ENCODE data around the gene FCGBP.
"Not testable (repeated sequence)": the region's sequence is repeated elsewhere in the genome, so short reads cannot be mapped to it uniquely, and the experiment has no call there.

DNA sequence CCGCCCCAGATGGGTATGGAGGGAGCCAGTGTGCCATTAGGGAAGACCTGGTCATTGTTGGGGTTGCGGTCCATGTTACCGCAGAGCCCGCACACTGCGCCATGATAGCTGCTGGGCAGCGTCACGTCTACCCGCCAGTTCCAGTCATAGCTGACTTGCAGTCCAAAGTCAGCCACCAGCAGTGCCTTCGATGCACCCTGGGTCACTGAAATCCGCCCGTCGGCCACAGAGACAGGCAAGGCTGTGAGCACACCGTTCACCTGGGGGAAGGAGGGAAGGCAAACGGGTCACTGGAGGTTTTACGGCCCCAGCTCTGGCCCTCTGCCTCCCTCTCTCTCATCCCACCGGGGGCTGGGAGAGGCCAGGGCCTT lies 40.2 kb downstream of the FCGBP start:
- TF ChIP-seq, protein P1, sequence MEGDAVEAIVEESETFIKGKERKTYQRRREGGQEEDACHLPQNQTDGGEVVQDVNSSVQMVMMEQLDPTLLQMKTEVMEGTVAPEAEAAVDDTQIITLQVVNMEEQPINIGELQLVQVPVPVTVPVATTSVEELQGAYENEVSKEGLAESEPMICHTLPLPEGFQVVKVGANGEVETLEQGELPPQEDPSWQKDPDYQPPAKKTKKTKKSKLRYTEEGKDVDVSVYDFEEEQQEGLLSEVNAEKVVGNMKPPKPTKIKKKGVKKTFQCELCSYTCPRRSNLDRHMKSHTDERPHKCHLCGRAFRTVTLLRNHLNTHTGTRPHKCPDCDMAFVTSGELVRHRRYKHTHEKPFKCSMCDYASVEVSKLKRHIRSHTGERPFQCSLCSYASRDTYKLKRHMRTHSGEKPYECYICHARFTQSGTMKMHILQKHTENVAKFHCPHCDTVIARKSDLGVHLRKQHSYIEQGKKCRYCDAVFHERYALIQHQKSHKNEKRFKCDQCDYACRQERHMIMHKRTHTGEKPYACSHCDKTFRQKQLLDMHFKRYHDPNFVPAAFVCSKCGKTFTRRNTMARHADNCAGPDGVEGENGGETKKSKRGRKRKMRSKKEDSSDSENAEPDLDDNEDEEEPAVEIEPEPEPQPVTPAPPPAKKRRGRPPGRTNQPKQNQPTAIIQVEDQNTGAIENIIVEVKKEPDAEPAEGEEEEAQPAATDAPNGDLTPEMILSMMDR (optimal IDR thresholded peaks at IDR 0.05 in 1 of 3, IDR thresholded peaks at IDR 0.05 in 1 of 3, conservative IDR thresholded peaks at IDR 0.05 in 1 of 3; ENCODE audit: extremely low read depth in 1 of 3, insufficient read depth in 2 of 3, low read length in 3 of 3), result not testable (repeated sequence)
- not testable (repeated sequence) for TF ChIP-seq EZH2 (IDR thresholded peaks at IDR 0.05; ENCODE audit: low read length)

Data from keratinocyte (primary cell).